GM23248 (cell line): ENCODE results near the gene STAT4. TPM values are rescaled to one million over a fixed set of nuclear protein-coding genes. Genes with fewer than 3 reads are reported as not detected.

Experiments
- DNase-seq: peaks from one replicate; pipeline ENCODE4 v3.0.0-alpha.2; 2015
- H2AFZ ChIP-seq: fragments of 200-600 bp; sonication (generic); 2 replicates; pipeline ENCODE4 v1.6.1; 2016; ENCODE audit warnings: antibody characterized with exemption
- H3F3A ChIP-seq: fragments of 200-600 bp; sonication (generic); 2 replicates; pipeline ENCODE4 v1.6.1; 2016; ENCODE audit warnings: mild to moderate bottlenecking, antibody characterized with exemption, mixed run types; ENCODE audit not compliant: insufficient read depth
- H3K27ac ChIP-seq: fragments of 200-600 bp; sonication (generic); 2 replicates; pipeline ENCODE4 v1.5.1; 2016; ENCODE audit warnings: mild to moderate bottlenecking
- H3K27me3 ChIP-seq: fragments of 200-600 bp; sonication (generic); replicated peaks from 2 replicates; pipeline ENCODE4 v1.6.1; 2016; ENCODE audit warnings: mild to moderate bottlenecking; ENCODE audit not compliant: insufficient read depth
- H3K36me3 ChIP-seq: fragments of 200-600 bp; sonication (generic); 2 replicates; pipeline ENCODE4 v1.6.1; 2016; ENCODE audit warnings: low read depth, mild to moderate bottlenecking
- H3K4me1 ChIP-seq: fragments of 200-600 bp; sonication (generic); 2 replicates; pipeline ENCODE4 v1.6.1; 2016; ENCODE audit warnings: mild to moderate bottlenecking; ENCODE audit not compliant: insufficient read depth
- H3K4me2 ChIP-seq: fragments of 200-600 bp; sonication (generic); one replicate; pipeline ENCODE4 v1.6.1; 2016; ENCODE audit warnings: mild to moderate bottlenecking; ENCODE audit not compliant: unreplicated experiment
- H3K4me3 ChIP-seq: fragments of 200-600 bp; sonication (generic); 2 replicates; pipeline ENCODE4 v1.5.1; 2016; ENCODE audit warnings: mild to moderate bottlenecking
- H3K79me2 ChIP-seq: fragments of 200-600 bp; sonication (generic); 2 replicates; pipeline ENCODE4 v1.6.1; 2016; ENCODE audit warnings: mild to moderate bottlenecking; ENCODE audit not compliant: insufficient read depth
- H3K9ac ChIP-seq: fragments of 200-600 bp; sonication (generic); 2 replicates; pipeline ENCODE4 v1.6.1; 2016; ENCODE audit warnings: mild to moderate bottlenecking
- H3K9me2 ChIP-seq: fragments of 200-600 bp; sonication (generic); 2 replicates; pipeline ENCODE4 v1.6.1; 2016; ENCODE audit warnings: mixed run types, mild to moderate bottlenecking, moderate library complexity; ENCODE audit not compliant: insufficient read depth
- H3K9me3 ChIP-seq: fragments of 200-600 bp; sonication (generic); one replicate; pipeline ENCODE4 v1.6.1; 2017; ENCODE audit warnings: low read depth
- H4K20me1 ChIP-seq: fragments of 200-600 bp; sonication (generic); 2 replicates; pipeline ENCODE4 v1.6.0; 2016; ENCODE audit not compliant: insufficient read depth
- EZH2 ChIP-seq: fragments of 200-600 bp; sonication (generic); IDR thresholded peaks from 2 replicates; pipeline ENCODE4 v1.6.1; 2018; ENCODE audit warnings: antibody characterized with exemption, mild to moderate bottlenecking; ENCODE audit not compliant: insufficient read depth, poor library complexity, severe bottlenecking
- EZH2phosphoT487 ChIP-seq: fragments of 200-600 bp; sonication (generic); IDR thresholded peaks from 2 replicates; pipeline ENCODE4 v1.6.1; 2018; ENCODE audit warnings: antibody characterized with exemption, moderate library complexity, mild to moderate bottlenecking, low read depth; ENCODE audit not compliant: insufficient read depth
- WGBS, 2 experiments: methylation state at CpG; one replicate each; pipeline ENCODE4 v1.1.6; 2015 to 2017; ENCODE audit warnings: low lambda C conversion rate in 2 of 2, low coverage in 1 of 2; ENCODE audit errors: missing lambda C conversion rate in 2 of 2; 5-methylcytosine and 5-hydroxymethylcytosine counted together
- in situ Hi-C: fragments of 300-500 bp; cut with MboI; formaldehyde crosslinking; loops from 2 replicates; pipeline ENCODE4 v1.15.0; 2020
- polyA plus RNA-seq: library from polyadenylated mRNA; unstranded; fragments of >200 nt; fragmentation: Nextera tagmentation; extraction: Ambion mirVana; gene quantifications from 2 replicates; pipeline ENCODE4 v1.2.1, GENCODE V29; 2016
- total RNA-seq: library from RNA; depleted of rRNA; stranded (reverse); fragments of >200 nt; shearing (Covaris generic); gene quantifications from 2 replicates; pipeline ENCODE4 v1.2.3, GENCODE V29; 2014

Gene STAT4
- total and polyA plus RNA-seq, 2 experiments from 2014 or later, result 1.9 to 3.2 TPM

- H3K4me3 ChIP-seq, result no peak overlapping the region
- no peak overlapping the region for H2AFZ ChIP-seq
- no peaks in the 10 kb centered on the region for H3K79me2 ChIP-seq
- no peaks in the 10 kb centered on the region for H3K36me3 ChIP-seq
- 92 to 97% methylated on average over 4 of the region's 4 CpGs for WGBS, 2 experiments
- no peak overlapping the region for H3K4me2 ChIP-seq
- H3F3A ChIP-seq, result no peaks in the 10 kb centered on the region
- TF ChIP-seq EZH2 (no peak), EZH2phosphoT487 (no peak)
- no peak overlapping the region for H3K27ac ChIP-seq
- H3K9me2 ChIP-seq, result no peaks in the 10 kb centered on the region
- no peaks in the 10 kb centered on the region for H3K4me1 ChIP-seq
- H3K27me3 ChIP-seq, result no peaks in the 10 kb centered on the region
- DNase-seq, result no peak
- H4K20me1 ChIP-seq, result no peaks in the 10 kb centered on the region
- H3K9ac ChIP-seq, result no peak overlapping the region
- no peaks in the 10 kb centered on the region for H3K9me3 ChIP-seq
- in situ Hi-C loops, result no loop called here
Measured at GRCh38 chr2:191144217-191144616, 6.6 kb downstream of the STAT4 start.

DNA sequence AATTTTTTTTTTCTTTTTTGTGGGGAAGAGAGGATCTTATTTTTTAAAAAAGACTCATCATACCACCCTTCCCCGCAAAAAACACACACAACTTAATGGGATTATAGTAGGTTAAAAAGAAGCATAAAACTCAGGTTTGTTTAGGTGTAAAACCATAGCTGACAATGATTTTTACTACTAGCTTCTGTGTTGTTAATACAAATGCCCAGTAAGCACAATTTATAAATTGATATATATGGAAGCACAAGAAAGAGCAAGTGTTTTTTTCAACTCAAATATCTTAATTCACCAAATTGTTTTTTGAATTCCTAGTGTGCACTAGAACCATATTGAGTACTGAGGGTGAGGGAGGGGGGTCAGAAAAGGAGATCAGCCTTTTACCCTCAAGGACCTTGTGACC is 7.0 kb downstream of the STAT4 start:
- in situ Hi-C loops, result no loop called here

DNA sequence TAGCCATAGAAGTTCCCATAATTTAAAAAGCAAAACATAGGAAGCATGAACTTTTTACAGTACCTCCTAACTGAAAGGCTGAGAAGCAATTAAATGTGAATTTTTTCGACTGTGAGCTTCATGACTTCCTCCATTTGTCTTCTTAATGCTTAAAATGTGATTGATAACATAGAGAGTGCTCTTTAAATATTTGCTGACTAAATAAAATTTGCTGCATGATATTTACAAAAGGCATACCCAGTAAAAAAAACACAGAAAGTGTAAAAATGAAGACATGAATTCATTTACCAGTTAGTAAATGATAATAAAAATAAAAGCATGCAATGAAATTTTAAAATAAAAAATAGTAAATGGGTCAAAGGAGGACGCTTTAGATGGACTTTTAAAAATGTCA is 21.9 kb downstream of the STAT4 start:
- H3K27me3 ChIP-seq, result no peaks in the 10 kb centered on the region
- H3K4me2 ChIP-seq, result no peak overlapping the region
- H3K4me3 ChIP-seq, result no peak overlapping the region
- TF ChIP-seq EZH2 (no peak), EZH2phosphoT487 (no peak)
- no peak for DNase-seq
- no peak overlapping the region for H3K9ac ChIP-seq
- no peaks in the 10 kb centered on the region for H3K9me3 ChIP-seq
- in situ Hi-C loops, result no loop called here
- WGBS, 2 experiments, result 73 to 77% methylated on average over 2 of the region's 2 CpGs
- H3K79me2 ChIP-seq, result no peaks in the 10 kb centered on the region
- no peaks in the 10 kb centered on the region for H3K9me2 ChIP-seq
- no peak overlapping the region for H2AFZ ChIP-seq
- no peaks in the 10 kb centered on the region for H3K36me3 ChIP-seq
- no peaks in the 10 kb centered on the region for H3F3A ChIP-seq
- H3K4me1 ChIP-seq, result no peaks in the 10 kb centered on the region
- no peaks in the 10 kb centered on the region for H4K20me1 ChIP-seq
- H3K27ac ChIP-seq, result no peak overlapping the region

More for the DNA sequence above, 7.0 kb downstream of the STAT4 start:
- Histone ChIP-seq H4K20me1 (no peaks in the 10 kb centered on the region), H3K9ac (no peak overlapping the region), H3K9me2 (no peaks in the 10 kb centered on the region), H3K4me3 (no peak overlapping the region), H2AFZ (no peak overlapping the region), H3K79me2 (no peaks in the 10 kb centered on the region), H3K4me2 (no peak overlapping the region), H3K9me3 (no peaks in the 10 kb centered on the region), H3K27me3 (no peaks in the 10 kb centered on the region), H3K27ac (no peak overlapping the region), H3K36me3 (no peaks in the 10 kb centered on the region), H3K4me1 (no peaks in the 10 kb centered on the region), H3F3A (no peaks in the 10 kb centered on the region)
- TF ChIP-seq EZH2phosphoT487, result no peak
- TF ChIP-seq EZH2, result no peak
- WGBS, 2 experiments, result 95 to 98% methylated on average over 1 of the region's 1 CpG
- DNase-seq, result no peak

- in situ Hi-C loops, result no loop called here
- Histone ChIP-seq H3K4me3 (no peak overlapping the region), H3K79me2 (no peaks in the 10 kb centered on the region), H3K9me2 (no peaks in the 10 kb centered on the region), H3K9me3 (no peaks in the 10 kb centered on the region), H3K4me2 (no peak overlapping the region), H3F3A (no peaks in the 10 kb centered on the region), H3K9ac (no peak overlapping the region), H3K4me1 (no peaks in the 10 kb centered on the region), H3K36me3 (no peaks in the 10 kb centered on the region), H4K20me1 (no peaks in the 10 kb centered on the region), H3K27ac (no peak overlapping the region), H3K27me3 (no peaks in the 10 kb centered on the region), H2AFZ (no peak overlapping the region)
- WGBS, 2 experiments, result 73 to 78% methylated on average over 8 of the region's 8 CpGs
- DNase-seq, result no peak
- TF ChIP-seq EZH2, result no peak
- no peak for TF ChIP-seq EZH2phosphoT487
Measured at GRCh38 chr2:191128172-191128910, 22.5 kb downstream of the STAT4 start.

- Histone ChIP-seq H3F3A (no peaks in the 10 kb centered on the region), H3K36me3 (no peaks in the 10 kb centered on the region), H3K4me3 (no peak overlapping the region), H3K4me1 (no peaks in the 10 kb centered on the region), H4K20me1 (no peaks in the 10 kb centered on the region), H3K79me2 (no peaks in the 10 kb centered on the region), H2AFZ (no peak overlapping the region), H3K9me3 (no peaks in the 10 kb centered on the region), H3K27me3 (no peaks in the 10 kb centered on the region), H3K27ac (no peak overlapping the region), H3K4me2 (no peak overlapping the region), H3K9ac (no peak overlapping the region), H3K9me2 (no peaks in the 10 kb centered on the region)
- WGBS, 2 experiments, result 93 to 95% methylated on average over 3 of the region's 3 CpGs
- TF ChIP-seq EZH2phosphoT487 (no peak), EZH2 (no peak)
- DNase-seq, result no peak
- in situ Hi-C loops, result no loop called here
Measured at GRCh38 chr2:191127235-191127634, 23.6 kb downstream of the STAT4 start.
